ENCODE measurements around the gene CARD10. TPM values are rescaled to one million over a fixed set of nuclear protein-coding genes. Genes with fewer than 3 reads are reported as not detected.
"Not testable (repeated sequence)": the region's sequence is repeated elsewhere in the genome, so short reads cannot be mapped to it uniquely, and the experiment has no call there.

The CARD10 gene
- total and polyA plus RNA-seq, 2 of the 13 experiments (the other 11 are each of a cell fraction or from before 2014, with no cell fraction given) = 35.2 to 55.8 TPM

GRCh38 chr22:37529652-37530345 lies 10.6 kb upstream of the CARD10 start:
- intact Hi-C loops (cut with micrococcal nuclease; ENCODE audit: unreplicated experiment) = loop anchor here (10.0 kb wide), 1 partner anchor 55 kb away; no protein-coding TSS in a partner anchor
- ChIA-PET POLR2A (interaction anchor here (0.9 kb wide), 1 partner anchor 104 kb away, joined by 3 read pairs; no protein-coding TSS in a partner anchor), CTCF (ENCODE audit: low intra/inter-chr PET ratio, low total read pairs) (no interaction called here)
- H3K27me3 ChIP-seq (ENCODE audit: control insufficient read depth in 1 of 2, insufficient read depth in 2 of 2, low read length in 2 of 2) = peaks cover 0 to 13% of the 10 kb centered on the region in 2 experiments; a peak in 1 of 5 replicates
- BruUV-seq (replicated peaks) = no TSS peak
- FAIRE-seq = no peak
- H3K79me2 ChIP-seq (ENCODE audit: insufficient read depth, low read length) = no peaks in the 10 kb centered on the region
- WGBS (ENCODE audit: low lambda C conversion rate) = 71% methylated on average over 2 of the region's 2 CpGs
- H3K4me2 ChIP-seq (ENCODE audit: low read depth, low read length) = no peak overlapping the region
- H2AFZ ChIP-seq (ENCODE audit: low read length) = no peak overlapping the region
- H3K36me3 ChIP-seq (replicated peaks in 1 of 2; ENCODE audit: control insufficient read depth in 1 of 2, insufficient read depth in 2 of 2, low read length in 2 of 2) = no peaks in the 10 kb centered on the region
- no peak overlapping the region for H3K27ac ChIP-seq (ENCODE audit: extremely low read length, insufficient read depth, low read length)
- no peak for ATAC-seq
- H3K9me3 ChIP-seq (ENCODE audit: low read length) = no peaks in the 10 kb centered on the region
- H3K4me3 ChIP-seq (replicated peaks in 1 of 3; ENCODE audit: insufficient read depth in 1 of 3, low read depth in 2 of 3, low read length in 3 of 3) = no peak overlapping the region
- no peaks in the 10 kb centered on the region for H4K20me1 ChIP-seq (ENCODE audit: insufficient read depth, low read length)
- in situ Hi-C loops (cut with HindIII; ENCODE audit: extremely low pct_ligation_motif_present, low pct_unique_long_range_greater_than_20kb) = no loop called here
- H3K4me1 ChIP-seq (ENCODE audit: insufficient read depth, low read length) = peaks cover 56% of the 10 kb centered on the region
- DNase-seq (ENCODE audit: low spot score) = no peak
- H3K9ac ChIP-seq (ENCODE audit: insufficient read depth, low read depth, low read length) = no peak overlapping the region
- no peak for TF ChIP-seq HDAC1 (CRISPR knock-in tag; IDR thresholded peaks at IDR 0.05)
- no peak for TF ChIP-seq BRCA1 (CRISPR knock-in tag; IDR thresholded peaks at IDR 0.05)
- no peak for TF ChIP-seq ZSCAN20 (CRISPR knock-in tag; IDR thresholded peaks at IDR 0.05; ENCODE audit: borderline replicate concordance)
- TF ChIP-seq NFATC3 (CRISPR knock-in tag; IDR thresholded peaks at IDR 0.05) = no peak
- TF ChIP-seq HBP1 (CRISPR knock-in tag; IDR thresholded peaks at IDR 0.05; ENCODE audit: low read depth) = no peak
- no peak for TF ChIP-seq THAP7 (CRISPR knock-in tag; IDR thresholded peaks at IDR 0.05)
- TF ChIP-seq STAG1 (CRISPR knock-in tag; IDR thresholded peaks at IDR 0.05) = no peak
- TF ChIP-seq PREB (CRISPR knock-in tag; IDR thresholded peaks at IDR 0.05) = no peak
- TF ChIP-seq ZNF83 (CRISPR knock-in tag; IDR thresholded peaks at IDR 0.05; ENCODE audit: borderline replicate concordance) = no peak
- no peak for TF ChIP-seq HIVEP1 (CRISPR knock-in tag; IDR thresholded peaks at IDR 0.05)
- no peak for TF ChIP-seq EHMT2 (IDR thresholded peaks at IDR 0.05; ENCODE audit: borderline replicate concordance, low read depth, low read length)

- H3K79me2 ChIP-seq (ENCODE audit: insufficient read depth, low read length); H3K9ac ChIP-seq (ENCODE audit: insufficient read depth, low read depth, low read length); H3K27ac ChIP-seq (ENCODE audit: extremely low read length, insufficient read depth, low read length); BruUV-seq (replicated peaks); FAIRE-seq; H3K36me3 ChIP-seq (replicated peaks in 1 of 2; ENCODE audit: control insufficient read depth in 1 of 2, insufficient read depth in 2 of 2, low read length in 2 of 2); H3K27me3 ChIP-seq (ENCODE audit: control insufficient read depth in 1 of 2, insufficient read depth in 2 of 2, low read length in 2 of 2); H4K20me1 ChIP-seq (ENCODE audit: insufficient read depth, low read length); CTCF ChIA-PET (ENCODE audit: low intra/inter-chr PET ratio, low total read pairs); H2AFZ ChIP-seq (ENCODE audit: low read length); H3K4me3 ChIP-seq (replicated peaks in 1 of 3; ENCODE audit: insufficient read depth in 1 of 3, low read depth in 2 of 3, low read length in 3 of 3); in situ Hi-C loops (cut with HindIII; ENCODE audit: extremely low pct_ligation_motif_present, low pct_unique_long_range_greater_than_20kb); ATAC-seq; H3K9me3 ChIP-seq (ENCODE audit: low read length); DNase-seq (ENCODE audit: low spot score): not testable (repeated sequence)
- intact Hi-C loops (cut with micrococcal nuclease; ENCODE audit: unreplicated experiment) = loop anchor here (10.0 kb wide), 1 partner anchor 53 kb away; no protein-coding TSS in a partner anchor
- POLR2A ChIA-PET = interaction anchor here (1.2 to 1.7 kb wide), 3 partner anchors 15 to 35 kb away, joined by 4 to 11 read pairs (median 5); no protein-coding TSS in a partner anchor
- WGBS (ENCODE audit: low lambda C conversion rate) = 69% methylated on average over 9 of the region's 9 CpGs
- Histone ChIP-seq H3K4me1 (ENCODE audit: insufficient read depth, low read length) (peaks cover 52% of the 10 kb centered on the region), H3K4me2 (ENCODE audit: low read depth, low read length) (peak overlapping the region; percentile 41; the same call in 1 of the 2 replicates)
These were observed 8.7 kb upstream of the CARD10 start for GRCh38 chr22:37527952-37528351.

Measured in HepG2 (cell line).